Pons (tissue), 1 donor: ENCODE results near the gene SLC6A7.
A peak's percentile ranks its signal among the peaks of the same experiment; 100 is the strongest.

Experiments
- DNase-seq: peaks from one replicate; pipeline ENCODE4 v3.0.0-alpha.2; 2016; ENCODE audit warnings: low spot score

The SLC6A7 gene

DNA sequence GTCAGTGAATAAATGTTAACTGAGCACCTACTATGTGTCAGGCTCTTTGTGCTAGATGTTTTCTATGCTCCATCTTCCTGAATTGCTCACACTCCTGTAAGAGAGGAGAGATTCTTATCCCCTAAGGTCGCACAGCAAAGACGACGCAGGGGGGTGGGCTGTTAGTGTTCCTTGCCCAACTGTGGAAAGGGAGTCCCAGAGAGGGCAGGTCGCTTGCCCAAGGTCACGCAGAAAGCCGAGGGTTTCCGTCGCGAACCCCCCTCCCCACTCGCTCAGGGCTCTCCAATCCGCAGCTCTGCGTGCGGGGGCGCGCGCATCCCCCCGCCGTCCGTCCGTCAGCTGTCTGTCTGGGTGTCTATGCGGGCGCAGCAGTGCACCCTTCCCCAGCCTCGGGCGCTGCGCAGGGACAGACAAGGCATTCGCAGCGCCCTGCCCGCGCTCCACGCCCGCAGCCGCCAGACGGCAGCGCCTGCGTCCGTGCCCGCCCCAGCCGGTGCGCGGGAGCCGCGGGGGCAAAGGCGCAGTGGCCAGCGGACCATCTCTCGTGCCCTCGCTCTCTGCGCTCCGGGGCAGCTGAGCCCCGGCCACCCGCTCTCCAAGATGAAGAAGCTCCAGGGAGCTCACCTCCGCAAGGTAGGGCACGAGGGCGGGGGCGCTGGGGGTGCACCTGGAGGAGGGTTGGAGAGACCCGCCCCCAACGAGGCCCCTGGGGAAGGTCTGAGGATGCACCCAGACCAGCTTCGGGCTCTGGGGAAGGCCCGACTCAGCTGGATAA is at the start of gene SLC6A7:
Gene SLC6A7, plus strand, starts transcription at position 335 of the 775 bp plus-strand sequence. Its CDS starts 266 bp downstream, at position 601.
- no peak for DNase-seq

GRCh38 chr5:150140830-150141229 is 49.0 kb upstream of the SLC6A7 start:
- DNase-seq: no peak

- no peak for DNase-seq
Observed at GRCh38 chr5:150141544-150142184, 48.2 kb upstream of the SLC6A7 start.

GRCh38 chr5:150142185-150142958 is 47.5 kb upstream of the SLC6A7 start:
- DNase-seq: no peak

- no peak for DNase-seq
Observed at GRCh38 chr5:150142959-150143349, 46.9 kb upstream of the SLC6A7 start.

DNA sequence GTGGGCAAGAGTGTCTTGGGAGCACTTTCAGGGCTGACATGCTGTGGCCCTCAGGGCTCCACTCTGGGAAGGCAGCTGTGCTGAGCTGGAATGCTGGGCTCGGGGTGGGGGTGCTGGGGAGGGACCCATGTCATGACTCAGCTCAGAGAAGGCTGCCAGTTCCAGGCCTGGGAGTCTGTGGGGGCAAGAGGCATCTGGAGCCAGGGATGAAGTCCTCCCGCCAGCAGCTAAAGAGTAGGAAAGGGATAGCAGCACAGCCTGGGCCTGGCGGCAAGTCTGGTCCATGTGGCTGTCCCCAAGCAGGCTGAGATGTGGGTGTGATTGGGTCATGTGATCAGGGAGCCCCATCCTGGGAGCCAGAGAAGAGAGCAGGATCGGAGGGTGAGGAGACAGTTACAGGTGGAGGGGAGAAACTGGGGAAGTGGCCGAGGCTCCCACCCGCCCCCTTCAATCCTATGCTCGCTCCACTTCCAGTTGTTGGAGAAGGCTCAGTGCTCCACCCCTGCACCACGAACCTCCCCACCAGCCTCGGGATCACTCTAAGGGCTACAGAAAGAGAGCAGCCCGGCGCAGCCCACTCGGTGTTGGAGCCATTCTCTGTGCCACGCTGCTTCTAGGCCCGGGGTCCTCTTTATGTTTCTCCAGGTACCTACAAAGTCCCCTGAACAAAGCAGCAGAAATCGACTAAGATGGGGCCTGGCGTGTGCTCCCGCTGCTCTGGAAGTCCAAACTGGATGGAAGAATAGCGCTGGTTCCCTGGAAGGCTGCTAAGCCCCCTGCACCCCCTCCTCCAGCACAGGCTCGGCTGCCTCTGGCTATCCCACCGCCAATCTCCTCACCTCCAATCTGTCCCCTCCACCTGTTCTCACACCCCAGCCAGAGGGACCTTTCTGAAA is 46.3 kb upstream of the SLC6A7 start:
- DNase-seq: no peak

GRCh38 chr5:150144246-150144801 is 45.5 kb upstream of the SLC6A7 start:
- DNase-seq: no peak

- no peak for DNase-seq
Observed at GRCh38 chr5:150144879-150145278, 45.0 kb upstream of the SLC6A7 start.

- DNase-seq: no peak
Observed at GRCh38 chr5:150146235-150146634, 43.6 kb upstream of the SLC6A7 start.

DNA sequence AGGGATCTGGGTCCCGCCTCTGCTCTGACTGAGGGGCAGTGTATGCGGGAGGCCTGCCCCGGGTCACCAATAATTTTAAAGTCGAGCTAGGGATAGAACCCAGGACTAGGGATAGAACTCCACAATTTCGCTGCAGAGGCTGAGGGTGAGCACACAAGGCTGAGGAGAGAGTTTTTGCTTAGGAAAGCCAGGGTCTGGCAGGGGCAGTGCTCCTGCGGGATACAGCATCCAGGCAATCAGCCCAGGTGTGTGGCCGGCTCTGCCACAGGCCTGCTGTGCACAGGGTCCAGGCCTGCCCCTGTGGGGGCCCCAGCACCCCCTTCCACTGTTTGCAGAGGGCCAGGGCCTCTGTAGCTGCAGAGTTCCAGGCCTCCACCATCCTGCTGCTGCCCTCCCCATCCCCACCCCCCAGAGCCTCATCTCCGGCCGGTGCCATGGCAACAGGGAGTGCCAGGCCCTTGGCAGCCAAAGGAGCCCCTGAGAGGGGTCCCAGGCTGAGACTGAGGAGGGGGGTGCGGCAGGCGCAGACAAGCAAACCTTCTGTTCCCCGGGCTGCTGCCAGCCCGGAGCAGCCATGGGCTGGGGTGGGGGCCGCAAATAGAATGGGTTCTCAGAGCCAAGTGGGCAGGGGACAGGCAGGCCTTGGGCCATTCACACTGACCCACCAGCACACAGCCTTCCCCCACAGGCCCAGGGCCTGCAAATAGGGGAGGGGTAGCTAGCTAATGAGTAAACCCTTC is 42.8 kb upstream of the SLC6A7 start:
- peak; percentile 25 for DNase-seq

DNA sequence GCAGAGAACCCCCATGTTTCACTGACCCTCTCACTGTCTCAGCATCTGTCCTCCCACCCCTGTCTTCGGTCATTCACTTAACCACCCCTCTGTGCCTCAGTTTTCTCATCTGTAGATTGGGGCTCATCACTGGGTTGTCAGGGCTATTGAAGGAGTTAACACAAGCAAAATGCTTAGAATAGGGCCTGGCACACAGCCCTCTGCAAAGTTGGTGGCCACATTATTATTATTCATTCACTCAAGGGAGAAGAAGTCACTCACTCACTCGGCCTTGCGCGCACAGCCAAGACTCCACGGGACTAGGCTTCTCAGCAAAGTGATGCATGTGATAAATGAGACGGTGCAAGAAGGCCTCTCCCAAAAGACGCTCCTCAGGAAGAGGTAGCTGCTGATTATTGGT is 42.2 kb upstream of the SLC6A7 start:
- peak; percentile 25 for DNase-seq

GRCh38 chr5:150148117-150148927 is 41.5 kb upstream of the SLC6A7 start:
- peak; percentile 24 for DNase-seq

- no peak for DNase-seq
Observed at GRCh38 chr5:150149618-150150017, 40.2 kb upstream of the SLC6A7 start.

GRCh38 chr5:150152636-150153462 is 37.0 kb upstream of the SLC6A7 start:
- no peak for DNase-seq

GRCh38 chr5:150153483-150153882 is 36.4 kb upstream of the SLC6A7 start:
- no peak for DNase-seq

GRCh38 chr5:150153957-150154617 is 35.8 kb upstream of the SLC6A7 start:
- peak; percentile 31 for DNase-seq

DNA sequence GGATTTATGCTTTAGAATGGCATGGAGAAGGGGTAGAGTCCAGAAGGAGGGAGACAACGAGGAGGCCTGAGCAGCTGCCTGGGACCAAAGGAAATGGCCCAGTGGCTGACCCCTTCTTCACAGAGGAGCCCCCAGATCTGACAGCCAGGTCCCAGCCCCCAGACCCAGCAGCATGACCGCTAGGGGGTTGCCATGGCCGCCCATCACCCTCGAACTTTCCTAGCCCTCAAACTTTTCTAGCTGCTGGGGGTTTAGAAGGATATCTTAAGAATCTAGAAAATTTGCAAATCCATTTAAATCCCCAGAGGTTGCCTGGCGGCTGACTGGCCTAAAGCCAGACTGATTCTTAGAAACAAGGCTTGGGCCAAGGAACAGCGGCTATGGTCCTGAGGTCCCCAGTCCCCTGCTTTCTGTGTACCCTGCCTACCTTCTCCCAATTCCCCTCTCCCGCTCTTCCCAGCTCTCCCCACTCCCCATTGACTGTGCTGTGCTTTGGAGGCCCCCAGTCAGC is 35.2 kb upstream of the SLC6A7 start:
- no peak for DNase-seq
